Fibroblast of peridontal ligament (primary cell): ENCODE results near the gene KIZ.
A peak's percentile ranks its signal among the peaks of the same experiment; 100 is the strongest.

Source experiments
- DNase-seq: peaks from one replicate; pipeline ENCODE4 v3.0.0-alpha.2; 2010; ENCODE audit errors: extremely low read depth

Gene KIZ, protein sequence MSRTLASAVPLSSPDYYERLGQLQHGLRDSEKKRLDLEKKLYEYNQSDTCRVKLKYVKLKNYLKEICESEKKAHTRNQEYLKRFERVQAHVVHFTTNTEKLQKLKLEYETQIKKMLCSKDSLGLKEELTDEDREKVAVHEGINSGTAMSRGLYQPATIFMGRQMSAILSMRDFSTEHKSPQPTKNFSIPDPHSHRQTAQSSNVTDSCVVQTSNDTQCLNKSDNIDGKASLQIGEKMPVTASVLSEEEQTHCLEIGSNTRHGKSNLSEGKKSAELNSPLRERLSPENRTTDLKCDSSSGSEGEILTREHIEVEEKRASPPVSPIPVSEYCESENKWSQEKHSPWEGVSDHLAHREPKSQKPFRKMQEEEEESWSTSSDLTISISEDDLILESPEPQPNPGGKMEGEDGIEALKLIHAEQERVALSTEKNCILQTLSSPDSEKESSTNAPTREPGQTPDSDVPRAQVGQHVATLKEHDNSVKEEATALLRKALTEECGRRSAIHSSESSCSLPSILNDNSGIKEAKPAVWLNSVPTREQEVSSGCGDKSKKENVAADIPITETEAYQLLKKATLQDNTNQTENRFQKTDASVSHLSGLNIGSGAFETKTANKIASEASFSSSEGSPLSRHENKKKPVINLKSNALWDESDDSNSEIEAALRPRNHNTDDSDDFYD

DNA sequence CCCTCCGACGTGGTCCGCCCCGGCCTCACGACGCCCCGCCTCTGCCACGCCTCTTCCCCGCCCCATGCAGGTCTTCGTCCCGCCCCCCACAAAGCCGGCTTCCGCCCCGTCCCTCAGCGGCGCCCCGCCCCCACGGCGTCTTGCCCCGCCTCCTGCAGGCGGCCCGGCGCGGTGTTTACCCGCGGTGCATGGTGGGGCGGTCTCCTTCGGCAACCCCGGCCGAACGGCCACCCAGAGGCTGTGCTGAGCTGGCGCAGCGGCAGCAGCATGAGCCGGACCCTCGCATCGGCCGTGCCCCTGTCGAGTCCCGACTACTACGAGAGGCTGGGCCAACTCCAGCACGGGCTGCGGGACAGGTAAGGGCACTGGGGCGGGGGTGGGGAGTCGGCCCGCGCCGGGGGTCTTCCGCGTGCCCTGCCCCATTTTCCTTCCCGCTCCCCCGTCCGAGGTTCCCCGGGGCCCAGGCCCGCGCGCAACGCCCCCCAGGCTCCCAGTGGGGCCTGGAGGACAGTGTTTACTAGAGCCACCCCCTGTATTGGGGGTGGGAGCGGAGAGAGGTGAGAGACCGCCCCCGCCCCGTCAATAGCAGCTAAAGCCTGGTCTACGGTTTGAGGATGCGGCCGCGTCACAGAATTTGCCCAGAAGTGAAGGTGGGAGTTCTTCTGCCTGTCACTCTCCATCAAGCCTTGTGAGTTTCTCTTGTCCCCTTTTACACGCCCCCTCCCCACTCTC lies at the start of gene KIZ:
TSS of gene KIZ (plus strand) at position 234 of the 732 bp plus-strand sequence. CDS start at position 268, 34 bp downstream.
- peak; percentile 88 for DNase-seq

DNA sequence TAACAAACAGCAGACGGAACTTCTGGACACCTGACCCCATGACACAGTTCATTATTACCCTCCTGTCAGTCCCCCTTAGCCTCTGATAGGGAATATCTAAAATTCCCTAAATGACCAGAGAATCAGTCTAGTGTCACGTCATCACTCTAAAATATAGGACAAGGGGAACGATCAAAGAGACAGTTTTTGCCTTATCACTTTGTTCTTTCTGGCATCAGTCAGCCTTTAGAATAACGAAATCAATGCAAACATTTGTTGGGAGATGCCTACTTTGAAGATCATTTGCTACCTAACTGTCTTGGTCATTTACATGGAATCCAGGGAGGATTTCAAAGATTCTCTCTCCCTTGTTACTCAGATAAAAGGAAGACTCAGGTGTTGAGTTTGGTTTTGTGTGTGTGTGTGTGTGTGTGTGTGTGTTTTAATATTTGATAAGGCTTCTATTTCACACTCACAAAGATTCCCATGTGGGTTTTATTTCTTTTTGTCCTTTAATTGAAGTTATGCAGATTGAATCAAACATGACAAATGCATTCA lies 48.0 kb upstream of the KIZ start:
- no peak for DNase-seq

DNA sequence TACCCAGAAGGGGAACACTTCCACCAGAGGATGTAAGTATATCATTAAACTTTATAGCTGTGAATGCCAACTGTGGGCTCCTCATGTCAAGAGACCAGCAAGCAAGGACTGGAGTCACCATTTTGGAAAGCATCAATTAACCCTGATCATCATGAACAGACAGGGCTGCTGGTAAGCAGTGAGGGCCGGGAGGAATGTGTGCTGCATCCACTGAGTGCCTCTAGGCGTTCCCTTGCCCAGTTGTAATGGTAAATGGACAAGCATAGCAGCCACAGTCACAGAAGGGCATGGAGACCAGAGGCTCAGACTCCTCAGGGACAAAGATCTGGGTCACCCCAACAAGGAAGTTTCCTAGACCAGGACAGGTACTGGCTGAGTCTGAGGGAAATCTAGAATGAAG lies 43.3 kb upstream of the KIZ start:
- DNase-seq, result no peak

DNA sequence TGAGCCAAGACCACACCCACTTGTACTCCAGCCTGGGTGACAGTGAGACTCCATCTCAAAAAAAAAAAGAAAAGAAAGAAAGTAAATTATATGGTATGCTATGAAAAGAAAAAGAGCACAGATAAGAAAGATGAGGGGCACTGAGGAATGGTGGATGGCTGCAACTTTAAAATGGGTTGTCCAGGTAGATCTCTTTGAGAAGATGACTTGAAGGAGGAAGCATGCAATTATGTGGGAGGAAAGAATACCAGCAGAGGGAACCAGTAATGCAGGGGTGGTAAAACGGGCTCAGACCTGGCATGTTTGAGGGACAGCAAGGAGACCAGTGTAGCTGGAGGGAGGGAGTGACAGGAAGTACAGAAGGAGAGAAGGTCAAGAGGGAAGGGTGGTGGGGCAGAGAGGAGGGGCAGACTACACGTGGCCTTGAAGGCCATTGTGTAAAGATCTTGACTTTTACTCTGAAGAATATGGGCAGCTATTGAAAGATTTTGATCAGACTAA lies 42.0 kb upstream of the KIZ start:
- no peak for DNase-seq

DNA sequence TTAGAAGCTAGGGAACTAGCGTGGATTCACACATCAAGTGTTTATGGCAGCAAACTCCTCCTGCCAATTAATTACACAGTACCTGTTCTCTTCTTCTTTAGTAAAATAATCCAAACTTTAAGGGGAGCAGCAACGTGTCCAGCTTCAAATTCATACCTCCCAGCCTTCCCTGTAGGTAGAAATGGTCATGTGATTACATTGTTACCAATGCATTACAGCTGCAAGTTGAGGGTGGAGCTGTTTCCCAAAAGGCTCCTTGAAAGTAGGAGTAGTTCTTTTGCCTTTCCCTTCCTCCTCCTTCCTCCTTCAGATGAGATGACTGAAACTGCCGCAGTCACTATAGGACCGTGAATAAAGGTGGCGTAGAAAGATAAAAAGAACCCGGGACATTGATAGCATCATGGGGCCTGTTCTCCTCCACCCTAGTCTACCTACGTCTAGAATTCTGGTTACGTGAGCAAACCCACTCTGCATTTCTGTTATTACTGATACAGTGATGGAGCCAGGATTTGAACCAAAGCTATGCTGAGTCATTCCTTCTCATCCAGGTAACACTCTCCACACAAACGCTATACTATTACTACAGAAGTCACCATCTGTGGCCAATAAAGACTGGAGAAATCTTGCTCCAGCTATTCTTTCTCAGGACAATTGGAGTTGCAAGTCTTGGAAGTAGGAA lies 37.9 kb upstream of the KIZ start:
- no peak for DNase-seq

DNA sequence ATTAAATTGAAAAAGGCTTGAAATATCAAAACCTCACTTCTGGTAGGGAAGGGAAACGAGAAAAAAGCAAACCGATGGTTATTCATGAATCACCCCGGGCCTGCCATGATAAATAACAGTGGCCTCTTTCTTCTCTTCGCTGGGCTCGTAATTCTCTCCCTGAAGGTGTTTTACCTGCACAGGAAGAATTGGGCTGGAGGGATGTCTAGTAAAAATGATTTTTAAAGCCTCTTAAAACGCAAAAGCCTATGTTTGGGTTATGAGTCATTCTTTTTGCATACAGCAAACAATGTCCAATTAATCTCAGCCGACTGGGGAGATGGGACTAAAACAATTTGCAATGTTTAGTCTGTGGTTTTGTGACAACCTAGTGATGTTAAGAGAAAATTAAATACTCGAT lies 36.5 kb upstream of the KIZ start:
- no peak for DNase-seq

DNA sequence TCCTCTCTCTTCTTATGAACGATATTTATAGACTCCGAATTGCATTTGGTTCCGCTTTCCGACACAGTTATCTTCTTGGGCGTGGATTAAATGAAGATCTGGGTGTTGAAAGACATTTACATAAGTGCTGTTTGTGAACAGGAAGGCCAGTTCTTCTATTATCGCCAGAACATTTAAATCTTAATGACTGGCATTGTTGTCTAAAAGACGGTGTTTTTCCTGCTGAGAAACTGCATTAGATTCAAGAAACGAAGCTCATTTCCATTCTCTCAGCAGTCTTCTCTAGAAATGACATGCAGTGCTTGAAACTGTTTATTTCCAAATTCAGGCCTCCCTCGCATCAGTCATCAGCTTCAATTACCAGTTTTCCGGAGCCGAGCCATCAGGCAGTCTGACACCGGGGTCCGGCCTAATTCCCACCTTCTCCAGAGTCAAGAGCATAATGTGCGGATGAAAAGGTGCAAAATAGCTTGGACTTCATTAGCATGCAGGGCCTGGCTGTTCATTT lies 35.7 kb upstream of the KIZ start:
- DNase-seq, result no peak

DNA sequence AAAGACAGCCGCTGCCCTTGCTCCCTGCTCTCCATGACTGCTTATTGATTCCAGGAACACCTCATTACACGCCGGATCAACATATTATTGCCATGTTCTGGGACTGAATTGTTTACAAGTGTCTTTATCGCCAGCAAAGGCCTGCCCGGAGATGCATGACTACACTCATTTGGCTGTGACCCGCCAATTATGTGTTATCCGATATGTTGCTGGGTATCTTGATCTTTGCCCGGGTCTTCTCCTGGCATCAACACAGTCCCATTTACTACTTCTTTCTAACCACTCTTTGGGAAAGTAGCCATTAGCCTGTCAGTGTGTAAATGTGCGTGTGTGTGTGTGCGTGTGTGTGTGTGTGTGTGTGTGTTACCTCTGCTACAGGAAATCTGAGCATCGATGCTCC lies 35.2 kb upstream of the KIZ start:
- no peak for DNase-seq

DNA sequence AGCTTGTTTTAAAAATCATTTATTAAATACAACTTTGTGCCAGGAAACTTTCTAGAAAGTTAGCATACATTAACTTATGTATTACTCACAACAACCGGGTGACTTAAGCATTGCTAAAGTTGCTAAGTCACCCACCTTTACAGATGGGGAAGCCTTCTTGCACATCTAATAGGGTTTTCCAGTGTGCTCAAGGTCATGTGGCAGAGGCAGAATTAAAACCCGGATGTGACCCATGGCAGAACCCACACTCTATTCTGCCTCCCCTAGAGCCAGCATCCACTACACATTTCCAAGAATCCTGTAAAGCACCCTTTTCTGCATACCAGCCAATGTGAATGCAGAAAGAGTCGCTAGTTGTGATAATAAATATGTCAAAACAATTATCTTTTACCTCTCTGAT lies 33.1 kb upstream of the KIZ start:
- DNase-seq, result no peak

DNA sequence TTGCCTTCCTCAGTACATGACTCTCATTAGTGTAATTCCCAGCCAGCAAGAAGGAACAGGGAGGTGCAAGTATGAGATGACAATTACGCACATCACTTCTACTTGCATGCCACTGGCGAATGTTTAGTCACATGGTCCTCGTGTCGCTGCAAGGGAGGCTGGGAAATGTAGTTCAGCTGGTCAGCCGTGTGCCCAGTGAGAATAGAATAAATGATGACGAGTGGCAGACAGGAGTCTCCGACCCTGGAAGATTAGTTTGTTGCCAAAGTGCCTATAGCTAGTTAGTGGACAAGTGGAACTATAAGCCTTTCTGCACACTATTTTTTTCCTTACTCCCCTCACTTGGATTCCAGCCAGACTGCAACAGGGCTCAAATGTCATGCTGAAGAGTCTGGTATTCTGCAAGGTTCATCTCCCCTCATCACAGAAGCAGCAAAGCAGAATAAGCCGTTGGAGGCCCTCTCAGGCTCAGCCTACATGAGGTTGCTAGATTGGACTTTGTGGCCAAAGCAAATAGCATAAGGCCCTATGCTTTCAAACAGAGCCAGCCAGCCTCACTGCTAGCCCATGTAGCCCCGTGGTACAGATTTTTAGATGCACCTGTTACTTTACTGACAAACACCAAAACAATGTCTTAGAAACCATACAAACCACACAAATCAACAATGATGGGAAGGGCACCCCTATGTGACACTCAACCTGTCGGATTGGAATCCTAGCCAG lies 29.4 kb upstream of the KIZ start:
- DNase-seq, result no peak

DNA sequence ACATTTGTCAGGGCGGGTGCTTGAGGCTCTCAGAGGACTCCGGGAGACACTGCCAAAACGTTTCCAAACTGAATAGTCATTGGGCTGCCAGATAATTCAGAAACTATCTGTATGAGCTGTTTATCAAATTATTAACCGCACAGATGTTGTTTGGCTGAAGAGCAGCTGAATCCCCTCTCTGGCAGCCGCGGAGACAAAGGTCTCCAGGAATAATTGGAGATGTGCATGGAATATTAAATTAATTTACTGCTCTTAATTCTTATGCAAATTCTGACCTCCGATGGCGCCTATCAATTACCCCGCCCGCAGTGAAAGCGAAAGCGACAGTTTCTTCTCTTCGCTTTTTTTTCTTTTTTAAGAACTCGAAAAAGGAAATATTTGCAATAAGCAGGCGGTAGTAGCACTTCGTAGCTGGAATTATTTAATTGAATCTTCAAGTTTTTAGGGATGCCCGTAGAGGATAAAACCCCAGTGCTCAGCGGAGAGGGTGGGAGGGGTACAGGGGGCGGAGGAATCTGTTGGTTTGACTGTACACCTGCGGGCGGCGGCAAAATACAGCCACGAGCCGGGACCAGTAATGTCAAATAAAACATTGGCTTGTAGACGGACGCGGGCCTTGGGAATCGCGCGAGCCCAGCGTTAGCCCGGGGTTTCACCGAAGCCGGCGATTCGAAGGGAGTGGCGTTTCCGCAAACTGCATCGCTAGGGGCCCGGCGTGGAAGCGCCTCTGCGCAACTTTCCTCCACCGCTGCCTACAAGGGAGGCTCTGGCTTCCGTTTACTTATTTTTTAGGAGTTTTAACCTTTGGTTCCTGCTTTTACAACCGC lies 25.9 kb upstream of the KIZ start:
- DNase-seq, result no peak

DNA sequence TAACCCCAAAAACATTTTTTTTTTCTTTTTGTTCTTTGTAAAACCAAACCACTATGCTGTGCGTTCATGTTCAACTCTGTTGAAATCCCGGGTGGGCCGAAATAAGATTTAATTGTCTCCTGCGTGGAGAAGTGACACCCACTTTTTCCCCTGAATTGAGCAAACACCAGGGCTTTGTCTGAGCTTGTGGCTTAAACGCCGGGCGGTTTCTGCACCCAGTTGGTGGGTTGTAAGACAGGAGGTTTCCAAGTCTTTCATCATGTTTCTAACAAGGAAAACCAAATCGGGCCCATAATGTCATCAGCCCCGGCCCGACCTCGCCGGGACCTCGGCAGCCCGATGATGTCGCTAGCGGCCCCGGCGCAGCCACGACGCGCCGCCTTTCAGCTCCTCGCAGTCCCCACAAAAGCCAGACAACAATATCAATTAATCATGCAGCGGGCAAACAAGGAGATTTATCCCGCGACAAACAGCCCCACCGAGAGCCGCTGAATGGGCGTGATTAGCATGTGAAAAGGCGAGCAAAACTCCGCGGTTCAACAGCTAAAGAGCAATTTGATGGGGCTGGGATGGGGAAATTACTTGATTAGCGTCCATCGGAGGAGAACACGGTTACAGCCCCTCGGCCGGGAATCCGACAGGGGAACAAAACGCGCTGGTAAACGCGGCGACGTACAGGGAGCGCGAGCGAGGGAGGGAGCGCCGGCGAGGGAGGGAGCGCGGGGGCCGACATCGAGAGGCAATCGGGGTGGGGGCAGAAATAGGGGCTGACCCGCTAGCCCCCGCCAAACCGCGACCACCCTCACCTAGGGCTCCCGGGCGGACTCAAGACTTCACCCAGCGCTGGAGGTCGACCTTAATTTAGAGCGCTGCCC lies 25.1 kb upstream of the KIZ start:
- DNase-seq, result no peak

DNA sequence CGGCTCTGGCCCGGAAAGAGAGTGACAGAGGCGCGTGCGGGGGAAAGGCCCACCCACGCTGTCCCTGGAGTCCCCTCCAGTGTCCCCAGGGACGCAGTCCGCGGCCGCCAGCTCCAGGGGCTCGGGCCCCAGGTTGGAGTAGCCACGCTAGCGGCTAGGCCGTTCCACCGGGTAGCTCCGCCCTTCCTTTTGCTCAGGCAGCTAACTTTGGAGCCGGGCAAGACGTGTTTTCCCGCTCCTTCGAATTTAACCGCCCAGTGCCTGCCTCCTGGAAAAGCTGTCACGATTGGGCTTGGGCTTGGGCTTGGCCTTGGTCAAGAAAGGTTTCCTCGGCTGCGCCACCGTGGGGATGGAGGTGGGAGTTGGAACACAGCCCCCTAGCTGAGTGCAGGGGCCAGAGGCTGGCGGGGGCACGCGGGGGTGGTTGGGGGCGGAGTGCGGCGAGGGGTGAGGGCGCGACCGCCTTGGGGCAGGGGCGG lies 24.4 kb upstream of the KIZ start:
- no peak for DNase-seq

DNA sequence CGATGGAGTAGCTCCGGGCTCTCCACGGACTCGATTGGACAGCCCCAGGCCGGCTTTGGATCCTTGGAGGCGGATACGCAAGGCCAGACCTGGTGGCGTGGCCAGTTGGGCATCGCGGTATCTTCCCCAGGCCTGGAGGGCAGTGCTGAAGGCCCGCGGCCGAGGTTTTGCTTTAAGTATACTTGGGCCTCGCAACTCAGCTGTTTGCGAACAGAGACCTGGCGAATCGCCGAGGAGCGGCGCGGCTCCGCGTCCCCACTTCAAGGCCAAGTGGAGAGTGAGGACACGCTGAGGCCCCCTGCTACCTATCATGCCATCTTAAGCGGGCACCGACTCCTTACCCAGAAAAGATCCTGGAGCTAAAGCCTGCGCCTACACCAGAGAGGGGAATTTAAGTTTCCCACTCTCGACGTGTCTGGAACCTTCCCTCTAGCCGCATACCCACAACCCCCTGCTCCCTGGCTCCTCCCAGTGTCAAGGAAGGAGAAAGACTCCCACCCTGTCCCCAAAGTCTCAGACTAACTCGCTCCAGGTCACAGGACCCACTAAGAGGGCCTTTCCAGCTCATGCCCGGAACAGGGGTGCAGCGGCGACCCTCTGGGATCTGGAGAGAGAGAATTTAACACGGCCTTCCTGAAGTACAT lies 23.8 kb upstream of the KIZ start:
- DNase-seq, result no peak

DNA sequence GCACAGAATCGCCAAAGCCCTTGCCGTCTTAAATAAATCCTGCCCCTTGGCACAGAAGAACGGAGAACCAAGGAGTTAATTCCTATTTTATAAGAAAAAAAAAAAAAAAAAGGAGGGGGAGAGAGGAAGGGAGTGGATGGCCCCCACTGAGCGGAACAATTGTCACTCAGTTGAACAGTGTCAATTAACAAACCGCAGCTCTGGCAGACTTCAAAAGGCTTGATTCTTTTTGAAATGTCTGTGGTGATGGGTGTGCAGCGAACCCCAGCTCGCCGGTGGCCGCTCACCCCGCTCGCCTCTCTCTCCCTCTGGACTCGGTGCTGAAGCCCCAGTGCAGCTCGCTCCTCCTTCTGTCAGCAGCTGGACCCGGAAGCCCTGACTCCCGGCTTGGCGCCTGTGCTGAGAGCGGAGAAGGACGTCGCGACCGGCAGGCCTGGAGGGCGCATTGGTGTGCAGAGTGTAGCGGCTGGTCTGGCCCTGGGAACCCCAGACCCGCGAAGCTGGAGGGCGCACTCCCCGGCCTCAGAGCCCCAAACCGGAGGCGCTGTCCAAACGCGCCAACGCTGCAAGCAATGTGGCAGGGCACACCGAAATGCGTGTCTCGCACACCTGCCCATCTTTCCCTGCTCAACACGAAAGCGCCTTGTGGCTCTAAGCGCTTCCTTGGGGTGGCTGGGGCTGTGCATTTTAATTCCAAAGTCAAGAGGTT lies 23.1 kb upstream of the KIZ start:
- no peak for DNase-seq

DNA sequence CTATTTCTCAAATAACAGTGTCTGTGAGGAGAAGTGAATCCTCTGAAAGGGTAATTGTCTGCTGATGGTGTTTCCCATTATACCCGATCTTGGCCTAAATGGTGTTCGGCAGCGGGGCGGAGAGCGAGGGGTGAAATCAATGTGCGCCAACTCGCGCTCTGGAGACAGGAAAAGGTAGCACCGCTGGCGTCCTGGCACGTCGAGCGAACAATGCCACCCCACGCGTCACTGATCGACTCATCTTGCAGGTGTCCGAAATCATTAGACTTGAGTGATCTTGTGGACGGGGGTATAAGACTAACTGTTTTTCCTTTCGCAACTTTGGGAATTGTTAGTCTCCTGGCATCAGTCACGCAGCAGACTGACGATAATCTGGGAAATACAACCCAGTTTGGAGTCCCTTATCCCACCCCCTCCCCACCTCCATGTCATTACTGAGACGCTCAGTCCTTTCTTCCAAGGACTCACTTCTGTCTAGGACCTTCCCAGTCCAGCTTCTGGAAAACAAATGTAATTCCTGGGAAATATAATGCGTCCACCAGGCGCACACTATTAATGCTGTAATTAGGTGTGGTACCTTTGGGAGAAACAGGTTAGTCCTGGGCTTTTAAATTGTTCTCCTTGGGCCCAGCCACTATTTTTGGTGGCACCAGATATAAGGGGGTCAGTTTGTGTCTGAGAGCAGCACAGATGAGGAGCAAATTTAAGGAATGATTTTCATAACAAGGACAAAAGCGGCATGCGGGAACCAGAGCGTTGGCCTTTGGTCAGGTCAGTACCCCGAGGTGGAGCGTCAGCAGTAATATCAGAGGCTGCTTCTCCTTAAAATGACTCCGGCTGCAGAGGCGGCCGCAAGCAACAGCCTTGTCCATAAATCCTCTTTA lies 22.1 kb upstream of the KIZ start:
- DNase-seq, result no peak

DNA sequence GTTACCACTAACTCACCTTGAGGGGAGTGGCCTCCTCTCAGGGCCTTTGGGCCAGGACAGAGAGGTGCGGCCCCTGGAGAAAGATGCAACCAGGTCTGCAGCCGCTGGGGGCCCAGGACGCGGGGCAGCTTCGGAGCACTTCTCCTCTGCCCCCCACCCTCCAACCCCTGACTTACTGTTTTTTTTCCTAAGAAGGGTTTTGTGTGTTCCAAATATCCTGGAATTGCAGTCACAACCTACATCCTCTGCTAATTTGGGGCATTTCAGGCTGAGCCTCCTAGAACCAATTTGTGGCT lies 21.5 kb upstream of the KIZ start:
- DNase-seq, result no peak
